IMR-90 (cell line): Measurements from ENCODE around the gene CGB7.

Source experiments
- CEBPB ChIP-seq: IDR thresholded peaks from 2 replicates; pipeline ENCODE4 v1.6.1; 2012; ENCODE audit warnings: low read depth, low read length, improper control_type of control experiment
- CHD1 ChIP-seq: IDR thresholded peaks from 2 replicates; pipeline ENCODE4 v1.6.1; 2012; ENCODE audit warnings: low read depth, low read length, improper control_type of control experiment
- CTCF ChIP-seq: conservative IDR thresholded peaks from 2 replicates; pipeline ENCODE4 v1.5.1; 2012; ENCODE audit warnings: mild to moderate bottlenecking, low read depth, low read length, improper control_type of control experiment
- FOS ChIP-seq: fragments of 150-350 bp; IDR thresholded peaks from 2 replicates; pipeline ENCODE4 v1.6.1; 2016; ENCODE audit warnings: low read depth, low read length
- MXI1 ChIP-seq: IDR thresholded peaks from 2 replicates; pipeline ENCODE4 v1.6.1; 2012; ENCODE audit warnings: low read depth, mild to moderate bottlenecking, low read length, moderate library complexity, borderline replicate concordance
- POLR2A ChIP-seq: IDR thresholded peaks from 2 replicates; pipeline ENCODE4 v1.6.1; 2012; ENCODE audit warnings: mild to moderate bottlenecking, low read depth, low read length
- RAD21 ChIP-seq: IDR thresholded peaks from 2 replicates; pipeline ENCODE4 v1.6.1; 2012; ENCODE audit warnings: low read length, improper control_type of control experiment
- SMC3 ChIP-seq: fragments of 150-350 bp; IDR thresholded peaks from 2 replicates; pipeline ENCODE4 v1.6.1; 2016; ENCODE audit warnings: low read depth, mild to moderate bottlenecking, antibody characterized with exemption, low read length, moderate library complexity
- USF2 ChIP-seq: fragments of 150-350 bp; IDR thresholded peaks from 2 replicates; pipeline ENCODE4 v1.6.1; 2017; ENCODE audit warnings: mild to moderate bottlenecking, antibody characterized with exemption, low read length, low read depth

DNA sequence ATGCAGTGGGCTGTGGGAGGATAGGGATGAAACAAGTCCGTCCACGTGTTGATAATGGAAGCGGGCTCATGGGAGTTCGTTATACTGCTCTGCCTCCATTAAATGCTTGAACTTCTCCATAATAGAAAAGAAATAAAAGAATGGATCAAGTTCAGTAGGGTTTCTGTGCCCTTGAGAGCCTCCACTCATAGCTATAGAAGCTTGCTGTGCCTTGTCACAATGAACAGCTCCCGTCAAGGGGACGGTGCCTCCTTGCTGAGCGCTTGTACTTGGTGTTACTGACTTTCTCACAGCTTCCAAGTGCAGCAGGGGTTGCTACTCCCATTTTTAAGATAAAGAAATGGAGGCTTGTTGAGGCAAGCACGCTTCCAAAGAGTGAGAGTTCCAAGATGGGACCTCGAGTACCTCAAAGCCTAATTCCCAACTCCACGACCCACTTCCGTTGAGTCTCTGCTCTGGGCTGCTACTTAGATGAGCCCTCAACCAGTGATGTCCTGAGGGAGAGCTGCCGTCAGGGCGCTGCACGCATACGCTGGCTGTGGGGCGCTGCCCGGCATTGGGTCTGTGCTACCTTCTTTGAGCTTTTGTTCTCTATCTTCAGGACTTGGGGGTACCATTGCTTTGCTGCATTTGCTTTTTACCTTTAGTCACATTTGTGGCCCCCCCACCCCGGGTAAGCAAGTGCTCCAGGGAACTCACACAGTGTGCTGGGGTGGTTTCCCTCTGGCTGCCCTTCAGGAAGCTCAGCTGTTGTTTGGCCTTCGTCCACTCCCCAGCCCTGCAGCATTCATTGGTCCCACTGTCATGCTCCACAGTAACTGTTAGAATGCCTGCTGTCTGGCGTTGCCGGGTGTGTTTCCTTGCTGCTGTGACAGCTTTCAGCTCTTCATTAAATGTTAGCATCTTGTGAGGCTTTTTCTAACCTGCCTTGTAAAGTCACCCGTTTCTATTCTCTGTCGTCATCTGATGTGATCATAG is 37.2 kb upstream of the CGB7 start:
- no peak for TF ChIP-seq POLR2A
- no peak for TF ChIP-seq CTCF
- no peak for TF ChIP-seq USF2
- TF ChIP-seq MXI1, result no peak
- no peak for TF ChIP-seq CEBPB
- TF ChIP-seq SMC3, result no peak
- no peak for TF ChIP-seq RAD21
- no peak for TF ChIP-seq CHD1
- no peak for TF ChIP-seq FOS
